Immature natural killer cell (primary cell): ENCODE results near the gene TPD52L2. TPM values are rescaled to one million over a fixed set of nuclear protein-coding genes. Genes with fewer than 3 reads are reported as not detected.

Experiments used
- DNase-seq, 3 donors: peaks; one replicate each; pipeline ENCODE4 v3.0.0; 2022; ENCODE audit warnings: mixed read lengths in 1 of 3
- H3K27ac Mint-ChIP-seq, 6 donors: one replicate each; pipeline ENCODE4 v1.8.0; 2020; ENCODE audit warnings: mixed read lengths in 6 of 6, mild to moderate bottlenecking in 5 of 6, inconsistent platforms in 4 of 6, moderate library complexity in 3 of 6
- H3K27me3 Mint-ChIP-seq, 3 donors: one replicate each; pipeline ENCODE4 v1.8.0; 2020 to 2021; ENCODE audit warnings: low read depth in 3 of 3, mild to moderate bottlenecking in 3 of 3, mixed read lengths in 3 of 3, moderate library complexity in 3 of 3, inconsistent platforms in 1 of 3
- H3K36me3 Mint-ChIP-seq, 3 donors: one replicate each; pipeline ENCODE4 v1.8.0; 2020; ENCODE audit warnings: mixed read lengths in 3 of 3, inconsistent platforms in 2 of 3, mild to moderate bottlenecking in 2 of 3
- H3K4me1 Mint-ChIP-seq, 2 donors: one replicate each; pipeline ENCODE4 v1.8.0; 2020; ENCODE audit warnings: inconsistent platforms in 2 of 2, mild to moderate bottlenecking in 2 of 2, mixed read lengths in 2 of 2, moderate library complexity in 1 of 2
- H3K4me3 Mint-ChIP-seq, 5 donors: one replicate each; pipeline ENCODE4 v1.8.0; 2020; ENCODE audit warnings: mild to moderate bottlenecking in 5 of 5, mixed read lengths in 5 of 5, inconsistent platforms in 3 of 5, moderate library complexity in 3 of 5
- H3K9me3 Mint-ChIP-seq, 6 donors: one replicate each; pipeline ENCODE4 v1.8.0; 2020; ENCODE audit warnings: mild to moderate bottlenecking in 6 of 6, mixed read lengths in 6 of 6, inconsistent platforms in 4 of 6, moderate library complexity in 3 of 6
- polyA plus RNA-seq, 3 donors: library from polyadenylated mRNA; unstranded; fragments of 300-500 nt; fragmentation: Illumina TruSeq; gene quantifications; one replicate each; pipeline ENCODE4 v1.2.3, GENCODE V29; 2021

Gene TPD52L2
- polyA plus RNA-seq, result 10 to 100 TPM; 67.5 to 90.8 (median 79.3) TPM

DNA sequence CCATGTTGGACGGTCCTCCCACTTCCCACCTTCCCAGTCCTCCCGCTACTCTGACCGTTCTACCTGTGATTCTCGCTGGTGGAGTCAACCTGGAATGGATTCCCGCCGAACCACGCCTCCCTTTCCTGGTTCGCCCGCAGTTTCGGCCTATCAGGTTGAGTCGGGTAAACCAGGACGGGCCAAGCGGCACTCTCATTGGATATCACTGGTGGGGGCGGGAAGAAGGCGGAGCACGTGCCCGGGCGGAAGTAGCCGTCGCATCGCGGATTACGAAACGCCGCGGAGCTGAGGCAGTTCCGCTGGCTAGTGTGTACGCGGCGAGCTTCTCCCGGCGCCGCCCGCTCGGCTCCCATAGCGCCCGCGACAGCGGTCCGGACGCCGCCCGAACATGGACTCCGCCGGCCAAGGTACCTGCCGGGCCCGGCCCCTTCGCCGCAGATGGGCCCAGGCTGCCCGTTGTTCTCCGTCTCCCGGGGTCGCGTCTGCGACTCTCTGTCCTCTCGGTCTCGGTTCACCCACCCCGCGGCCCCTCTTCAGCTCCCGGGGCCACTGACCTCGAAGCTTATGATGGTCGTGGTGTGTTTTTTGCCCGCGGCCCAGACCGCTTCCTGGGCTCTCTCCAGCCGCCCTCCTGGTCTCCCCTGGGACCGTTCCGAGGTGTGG lies at the start of gene TPD52L2:
TSS of gene TPD52L2 (plus strand) at position 293 of the 663 bp plus-strand sequence. CDS start at position 389, 96 bp downstream.
- peak; percentile 96 for DNase-seq
- H3K4me3 Mint-ChIP-seq, result peak within 1 kb of the TSS; percentile 91 to 98 (median 97)
- H3K27ac Mint-ChIP-seq, result peak within 1 kb of the TSS; percentile 91 to 98 (median 95)
- H3K9me3 Mint-ChIP-seq, result no peaks in the 10 kb centered on the region
- peaks cover 8 to 17% (median 9%) of the 10 kb centered on the region in 3 donors for H3K27me3 Mint-ChIP-seq
- H3K4me1 Mint-ChIP-seq, result peaks cover 31 to 37% of the 10 kb centered on the region in 2 donors
- H3K36me3 Mint-ChIP-seq, result peaks cover 5 to 10% (median 6%) of the 10 kb centered on the region in 3 donors

DNA sequence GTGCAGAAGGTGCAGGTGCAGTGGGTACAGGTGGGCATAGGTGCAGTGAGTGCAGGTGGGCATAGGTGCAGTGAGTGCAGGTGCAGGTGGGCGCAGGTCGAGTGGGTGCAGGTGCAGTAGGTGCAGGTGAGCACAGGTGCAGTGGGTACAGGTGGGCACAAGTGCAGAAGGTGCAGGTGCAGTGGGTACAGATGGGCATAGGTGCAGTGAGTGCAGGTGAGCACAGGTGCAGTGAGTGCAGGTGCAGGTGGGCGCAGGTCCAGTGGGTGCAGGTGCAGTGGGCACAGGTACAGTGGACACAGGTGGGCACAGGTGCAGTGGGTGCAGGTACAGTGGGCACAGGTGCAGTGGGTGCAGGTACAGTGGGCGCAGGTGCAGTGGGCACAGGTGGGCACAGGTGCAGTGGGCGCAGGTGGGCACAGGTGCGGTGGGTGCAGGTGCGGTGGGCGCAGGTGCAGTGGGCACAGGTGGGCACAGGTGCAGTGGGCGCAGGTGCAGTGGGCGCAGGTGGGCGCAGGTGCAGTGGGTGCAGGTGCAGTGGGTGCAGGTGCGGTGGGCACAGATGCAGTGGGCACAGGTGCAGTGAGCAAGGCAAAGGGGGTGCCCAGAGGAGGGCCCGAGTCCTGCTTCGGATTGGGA lies 49.3 kb upstream of the TPD52L2 start:
- no peaks in the 10 kb centered on the region for H3K4me1 Mint-ChIP-seq

DNA sequence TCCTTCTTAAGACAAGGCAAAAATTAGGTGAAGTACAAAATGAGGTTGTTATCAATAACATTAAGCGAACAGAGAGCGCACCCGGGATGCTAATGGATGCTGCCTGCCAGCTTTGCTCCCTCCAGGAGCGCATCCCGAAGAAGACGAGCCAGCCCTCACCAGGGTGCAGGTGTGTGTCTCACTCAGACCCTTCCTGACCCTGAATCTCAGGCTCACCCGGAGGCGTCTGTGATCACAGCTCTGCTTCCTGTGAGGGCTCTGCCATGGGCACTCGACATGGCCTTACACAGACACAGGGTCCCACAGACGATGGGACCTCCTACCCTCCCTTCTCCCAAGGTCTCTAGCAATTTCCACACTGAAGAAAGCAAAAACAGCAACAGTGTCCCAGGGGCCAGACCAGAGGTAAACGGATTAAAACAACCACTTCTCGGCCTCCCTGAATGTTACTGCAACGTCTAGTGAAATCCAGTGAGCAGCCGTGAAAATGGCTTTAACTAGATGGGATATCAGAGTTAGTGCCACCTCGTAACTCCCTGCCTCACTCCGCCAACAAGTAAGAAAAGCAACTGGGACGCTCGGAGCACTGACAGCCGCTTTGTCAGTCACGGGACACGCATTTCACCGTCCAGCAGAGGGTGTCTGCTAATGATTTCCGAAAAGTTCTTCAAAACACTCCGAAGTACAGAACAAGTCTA lies 45.7 kb upstream of the TPD52L2 start:
- H3K9me3 Mint-ChIP-seq, result peaks cover 0 to 1% (median 0%) of the 10 kb centered on the region in 6 donors
- no peaks in the 10 kb centered on the region for H3K4me1 Mint-ChIP-seq
- H3K27ac Mint-ChIP-seq, result peak overlapping the region in 4 of 6 donors; percentile 21 to 54 (median 36)
- H3K4me3 Mint-ChIP-seq, result peak overlapping the region in 4 of 5 donors; percentile 32 to 75 (median 52)
- no peak for DNase-seq
- peaks cover 4 to 13% (median 6%) of the 10 kb centered on the region in 3 donors for H3K27me3 Mint-ChIP-seq
- peaks cover 0 to 3% (median 0%) of the 10 kb centered on the region in 3 donors for H3K36me3 Mint-ChIP-seq

More for the DNA sequence above, 49.3 kb upstream of the TPD52L2 start:
- H3K36me3 Mint-ChIP-seq, result no peaks in the 10 kb centered on the region
- DNase-seq, result no peak
- H3K27ac Mint-ChIP-seq, result peak overlapping the region in 1 of 6 donors; percentile 24
- no peaks in the 10 kb centered on the region for H3K9me3 Mint-ChIP-seq
- no peak overlapping the region for H3K4me3 Mint-ChIP-seq
- peaks cover 1 to 9% (median 3%) of the 10 kb centered on the region in 3 donors for H3K27me3 Mint-ChIP-seq

- Mint-ChIP-seq H3K4me3 (no peak overlapping the region), H3K27ac (no peak overlapping the region), H3K27me3 (peaks cover 2 to 10% (median 6%) of the 10 kb centered on the region in 3 donors), H3K4me1 (no peaks in the 10 kb centered on the region), H3K36me3 (peaks cover 0 to 3% (median 0%) of the 10 kb centered on the region in 3 donors), H3K9me3 (peaks cover 0 to 1% (median 0%) of the 10 kb centered on the region in 6 donors)
- no peak for DNase-seq
Observed at GRCh38 chr20:63821811-63822210, 43.3 kb upstream of the TPD52L2 start.

GRCh38 chr20:63822276-63822696 lies 42.8 kb upstream of the TPD52L2 start:
- Mint-ChIP-seq H3K27me3 (peaks cover 2 to 12% (median 6%) of the 10 kb centered on the region in 3 donors), H3K4me1 (no peaks in the 10 kb centered on the region)

DNA sequence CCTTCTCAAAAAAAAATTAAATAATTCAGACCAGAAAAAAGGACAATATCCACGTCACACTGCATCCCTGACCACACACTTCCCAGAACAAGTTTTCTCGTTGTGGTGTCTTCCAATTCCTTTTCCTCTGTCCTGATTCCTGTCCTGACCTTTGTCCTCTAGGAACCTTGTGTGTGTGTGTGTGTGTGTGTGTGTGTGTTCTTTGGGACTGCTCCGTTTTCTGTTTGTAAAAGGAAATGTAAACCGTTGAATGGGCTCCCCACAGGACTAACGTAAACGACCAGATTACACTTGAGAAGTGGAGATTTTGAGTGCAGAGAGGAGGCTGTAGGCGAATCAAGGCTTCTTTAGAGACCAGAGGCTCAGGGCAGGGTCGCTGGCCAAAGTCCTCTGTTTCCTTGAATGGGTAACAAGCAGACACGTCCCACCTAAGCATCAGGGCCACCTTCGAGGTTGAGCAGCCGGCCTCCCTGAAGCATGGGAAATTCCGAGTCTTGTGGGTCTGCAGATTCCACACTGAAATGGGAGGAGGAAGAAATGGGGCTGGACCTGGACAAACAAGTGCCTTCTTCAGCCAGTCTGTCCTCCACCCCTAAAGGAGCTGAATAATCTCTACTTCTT lies 41.3 kb upstream of the TPD52L2 start:
- H3K4me1 Mint-ChIP-seq, result no peaks in the 10 kb centered on the region
- DNase-seq, result no peak
- peaks cover 0 to 3% (median 0%) of the 10 kb centered on the region in 3 donors for H3K36me3 Mint-ChIP-seq
- peaks cover 0 to 1% (median 0%) of the 10 kb centered on the region in 6 donors for H3K9me3 Mint-ChIP-seq
- no peak overlapping the region for H3K4me3 Mint-ChIP-seq
- H3K27ac Mint-ChIP-seq, result no peak overlapping the region
- H3K27me3 Mint-ChIP-seq, result peaks cover 2 to 17% (median 8%) of the 10 kb centered on the region in 3 donors

More at GRCh38 chr20:63822276-63822696, 42.8 kb upstream of the TPD52L2 start:
- no peak overlapping the region for H3K4me3 Mint-ChIP-seq
- no peak overlapping the region for H3K27ac Mint-ChIP-seq
- H3K9me3 Mint-ChIP-seq, result peaks cover 0 to 1% (median 0%) of the 10 kb centered on the region in 6 donors
- no peak for DNase-seq
- peaks cover 0 to 3% (median 0%) of the 10 kb centered on the region in 3 donors for H3K36me3 Mint-ChIP-seq

DNA sequence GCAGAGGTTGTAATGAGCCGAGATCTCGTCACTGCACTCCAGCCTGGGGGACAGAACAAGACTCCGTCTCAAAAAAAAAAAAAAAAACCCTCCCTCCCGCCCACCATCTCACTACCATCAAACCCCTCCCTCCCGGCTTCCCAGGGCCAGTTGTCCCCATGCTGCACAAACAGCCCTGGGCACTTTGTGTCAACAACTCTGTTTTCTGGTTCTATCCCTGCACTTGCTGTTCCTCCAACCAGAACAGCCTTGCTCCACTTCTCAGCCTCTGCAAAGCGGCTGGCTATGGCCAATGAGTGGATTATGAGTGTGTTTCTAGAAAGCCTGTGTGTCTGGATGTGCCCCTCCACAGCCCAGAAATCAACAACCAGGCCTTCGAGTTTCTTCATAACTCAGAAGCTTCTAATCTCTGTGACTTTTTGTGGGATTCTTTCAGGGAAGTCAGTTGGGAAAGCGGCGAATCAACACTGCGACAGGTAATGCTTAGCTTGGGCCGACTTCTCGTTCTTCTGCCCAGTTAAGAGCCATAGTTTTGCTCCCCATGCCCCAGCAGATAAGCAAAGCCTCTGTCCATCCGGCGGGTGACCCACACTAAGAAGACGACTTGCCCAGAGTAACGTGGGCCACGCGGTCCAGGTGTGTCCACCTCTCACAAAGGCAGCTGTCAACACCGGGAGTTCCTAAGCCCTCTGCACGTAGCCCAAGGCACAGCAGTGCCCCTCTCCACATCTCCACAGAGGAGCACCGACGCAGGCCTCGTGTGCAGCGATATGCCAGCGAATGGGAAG lies 39.5 kb upstream of the TPD52L2 start:
- H3K36me3 Mint-ChIP-seq, result peaks cover 0 to 3% (median 0%) of the 10 kb centered on the region in 3 donors
- no peak overlapping the region for H3K27ac Mint-ChIP-seq
- H3K27me3 Mint-ChIP-seq, result peaks cover 10 to 26% (median 15%) of the 10 kb centered on the region in 3 donors
- H3K4me3 Mint-ChIP-seq, result no peak overlapping the region
- peaks cover 9 to 12% of the 10 kb centered on the region in 2 donors for H3K4me1 Mint-ChIP-seq
- H3K9me3 Mint-ChIP-seq, result peaks cover 0 to 3% (median 0%) of the 10 kb centered on the region in 6 donors
- no peak for DNase-seq

DNA sequence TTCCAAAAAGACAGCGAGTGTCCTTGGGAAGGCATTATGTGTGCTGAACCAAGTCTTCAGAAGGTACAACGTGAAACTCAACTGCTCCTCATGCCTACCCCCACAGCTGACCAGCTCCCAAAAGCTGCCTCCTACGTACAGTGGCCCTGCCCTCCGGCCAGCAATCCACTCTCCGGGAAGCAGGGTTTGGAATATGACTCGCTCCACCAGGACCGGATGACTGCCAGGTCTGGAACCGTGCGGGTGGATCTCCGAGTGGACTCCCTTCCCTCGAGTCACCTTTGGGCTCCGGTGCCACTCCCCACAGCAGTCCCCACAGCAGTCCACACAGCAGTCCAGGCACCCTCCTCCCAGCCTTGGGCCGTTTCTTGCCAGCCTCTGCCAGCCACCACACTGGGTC lies 38.3 kb upstream of the TPD52L2 start:
- H3K4me1 Mint-ChIP-seq, result peaks cover 9 to 12% of the 10 kb centered on the region in 2 donors
- peaks cover 9 to 25% (median 14%) of the 10 kb centered on the region in 3 donors for H3K27me3 Mint-ChIP-seq
- H3K27ac Mint-ChIP-seq, result no peak overlapping the region
- peaks cover 0 to 3% (median 0%) of the 10 kb centered on the region in 3 donors for H3K36me3 Mint-ChIP-seq
- H3K9me3 Mint-ChIP-seq, result peaks cover 0 to 3% (median 0%) of the 10 kb centered on the region in 6 donors
- DNase-seq, result no peak
- no peak overlapping the region for H3K4me3 Mint-ChIP-seq

DNA sequence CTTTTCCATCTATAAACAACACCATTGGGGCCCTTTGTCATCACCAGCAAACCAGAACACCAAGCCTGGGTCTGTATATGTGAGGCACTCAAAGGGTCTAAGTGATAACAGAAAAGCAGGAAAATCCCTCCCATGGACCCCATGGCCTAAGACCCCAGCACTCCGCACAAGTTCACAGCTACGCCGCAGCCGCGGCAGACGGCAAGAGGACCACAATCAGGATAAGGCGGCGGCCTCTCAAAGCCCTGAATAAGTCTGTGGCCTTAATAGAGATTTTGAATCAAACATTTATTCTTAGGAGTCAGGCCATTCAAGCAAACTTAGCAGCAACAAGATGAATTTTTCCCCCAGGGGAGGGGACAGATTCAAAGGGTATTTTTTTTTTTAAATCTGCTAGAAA lies 36.9 kb upstream of the TPD52L2 start:
- no peak overlapping the region for H3K27ac Mint-ChIP-seq
- H3K4me3 Mint-ChIP-seq, result peak overlapping the region in 1 of 5 donors; percentile 30
- peaks cover 0 to 3% (median 0%) of the 10 kb centered on the region in 3 donors for H3K36me3 Mint-ChIP-seq
- H3K4me1 Mint-ChIP-seq, result peaks cover 9 to 12% of the 10 kb centered on the region in 2 donors
- no peak for DNase-seq
- peaks cover 9 to 22% (median 12%) of the 10 kb centered on the region in 3 donors for H3K27me3 Mint-ChIP-seq
- peaks cover 0 to 2% (median 0%) of the 10 kb centered on the region in 6 donors for H3K9me3 Mint-ChIP-seq

- no peak for DNase-seq
- Mint-ChIP-seq H3K4me3 (peak overlapping the region in 2 of 5 donors; percentile 18 to 30), H3K27ac (no peak overlapping the region), H3K27me3 (peaks cover 9 to 23% (median 11%) of the 10 kb centered on the region in 3 donors), H3K4me1 (peaks cover 9 to 12% of the 10 kb centered on the region in 2 donors), H3K36me3 (peaks cover 0 to 3% (median 0%) of the 10 kb centered on the region in 3 donors), H3K9me3 (peaks cover 0 to 2% (median 0%) of the 10 kb centered on the region in 6 donors)
Observed at GRCh38 chr20:63828545-63828944, 36.5 kb upstream of the TPD52L2 start.

- Mint-ChIP-seq H3K4me1 (peaks cover 9 to 12% of the 10 kb centered on the region in 2 donors), H3K9me3 (peaks cover 0 to 2% (median 0%) of the 10 kb centered on the region in 6 donors), H3K4me3 (peak overlapping the region in 2 of 5 donors; percentile 86), H3K27me3 (peaks cover 9 to 26% (median 12%) of the 10 kb centered on the region in 3 donors), H3K36me3 (no peaks in the 10 kb centered on the region), H3K27ac (no peak overlapping the region)
- DNase-seq, result no peak
Observed at GRCh38 chr20:63828951-63829350, 36.1 kb upstream of the TPD52L2 start.

DNA sequence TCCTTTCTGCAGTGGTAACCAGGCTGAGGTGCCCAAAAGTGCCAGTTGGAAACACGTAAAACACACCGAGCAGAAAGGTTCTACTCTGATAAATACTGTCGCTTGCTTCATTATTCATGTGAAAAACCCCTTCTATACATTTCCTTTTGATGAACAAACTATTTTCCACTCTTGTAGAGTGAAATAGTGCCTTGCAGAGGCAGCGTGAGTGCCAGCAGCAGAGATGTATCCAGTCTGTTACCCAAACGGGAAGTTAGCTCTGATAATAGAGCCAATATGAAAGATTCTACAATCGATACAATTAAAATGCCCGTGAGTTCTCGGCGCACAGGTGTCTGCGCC lies 35.5 kb upstream of the TPD52L2 start:
- H3K36me3 Mint-ChIP-seq, result no peaks in the 10 kb centered on the region
- H3K27ac Mint-ChIP-seq, result peak overlapping the region in 2 of 6 donors; percentile 43 to 69
- peaks cover 9 to 26% (median 13%) of the 10 kb centered on the region in 3 donors for H3K27me3 Mint-ChIP-seq
- DNase-seq, result no peak
- peak overlapping the region; percentile 84 to 90 (median 86) for H3K4me3 Mint-ChIP-seq
- peaks cover 0 to 2% (median 0%) of the 10 kb centered on the region in 6 donors for H3K9me3 Mint-ChIP-seq
- peaks cover 9 to 12% of the 10 kb centered on the region in 2 donors for H3K4me1 Mint-ChIP-seq
